ENCODE results near the gene TAOK1. TPM values are rescaled to one million over a fixed set of nuclear protein-coding genes. Genes with fewer than 3 reads are reported as not detected.

Gene TAOK1
- total RNA-seq, 1 experiment from 2014 or later, result 56.3 TPM

DNA sequence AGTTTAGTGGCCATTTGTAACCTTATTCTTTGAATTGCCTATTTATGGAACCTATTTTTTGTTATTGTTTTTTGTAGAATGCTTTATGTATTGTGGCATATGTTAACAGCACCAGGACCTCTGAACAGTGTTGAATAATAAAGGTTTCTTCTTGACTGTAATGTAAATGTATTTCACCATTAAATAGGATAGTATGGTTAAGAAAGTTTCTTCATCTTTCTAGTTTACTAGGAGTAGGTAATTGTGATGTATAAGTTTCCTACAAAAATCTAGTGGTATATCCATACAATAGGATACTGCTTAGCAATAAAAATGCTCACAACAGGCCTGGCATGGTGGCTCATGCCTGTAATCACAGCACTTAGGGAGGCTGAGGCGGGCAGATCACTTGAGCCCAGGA, 52.3 kb downstream of the TAOK1 start:
- Histone ChIP-seq H3K9me2 (ENCODE audit: insufficient read depth) (no peaks in the 10 kb centered on the region), H3K9me3 (ENCODE audit: control insufficient read depth in 1 of 2, insufficient read depth in 1 of 2, low read depth in 1 of 2, low read length in 2 of 2) (no peaks in the 10 kb centered on the region), H3K27me3 (ENCODE audit: insufficient read depth, low read length) (no peaks in the 10 kb centered on the region), H3K36me3 (ENCODE audit: control insufficient read depth in 1 of 2, insufficient read depth in 2 of 2, low read length in 2 of 2) (no peaks in the 10 kb centered on the region; a peak in 1 of 4 replicates), H2AFZ (ENCODE audit: low read depth, low read length, poor library complexity, severe bottlenecking) (no peak overlapping the region), H3K4me3 (replicated peaks in 1 of 2; ENCODE audit: low read depth in 1 of 2, low read length in 2 of 2) (no peak overlapping the region), H3K79me2 (ENCODE audit: insufficient read depth, low read length) (peaks cover 67% of the 10 kb centered on the region), H3K4me2 (ENCODE audit: low read length) (no peak overlapping the region), H3K4me1 (ENCODE audit: control insufficient read depth in 1 of 2, insufficient read depth in 2 of 2, low read length in 2 of 2) (no peaks in the 10 kb centered on the region), H4K20me1 (ENCODE audit: insufficient read depth) (no peaks in the 10 kb centered on the region; the same call in 1 of the 2 replicates), H3K9ac (ENCODE audit: low read length) (no peak overlapping the region), H3K27ac (ENCODE audit: low read depth, low read length) (no peak overlapping the region)
- ATAC-seq (no peak), DNase-seq (ENCODE audit: low read depth, low spot score) (no peak)
- POLR2A ChIA-PET, result no interaction called here
- intact Hi-C loops (cut with micrococcal nuclease), result no loop called here
- BruUV-seq (replicated peaks), result no TSS peak
- TF ChIP-seq JUND (IDR thresholded peaks at IDR 0.05), result no peak
- TF ChIP-seq, protein P1, sequence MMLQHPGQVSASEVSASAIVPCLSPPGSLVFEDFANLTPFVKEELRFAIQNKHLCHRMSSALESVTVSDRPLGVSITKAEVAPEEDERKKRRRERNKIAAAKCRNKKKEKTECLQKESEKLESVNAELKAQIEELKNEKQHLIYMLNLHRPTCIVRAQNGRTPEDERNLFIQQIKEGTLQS (IDR thresholded peaks at IDR 0.05), result no peak
- no peak for TF ChIP-seq SIN3A (IDR thresholded peaks at IDR 0.05; ENCODE audit: low read depth)
- TF ChIP-seq ZFX (IDR thresholded peaks at IDR 0.05), result no peak
- no peak for TF ChIP-seq YY1 (IDR thresholded peaks at IDR 0.05; ENCODE audit: extremely low read depth, insufficient replicate concordance, low read depth, low read length)
- TF ChIP-seq ELF1 (IDR thresholded peaks at IDR 0.05; ENCODE audit: borderline replicate concordance, low read depth), result no peak
- TF ChIP-seq SRF (IDR thresholded peaks at IDR 0.05; ENCODE audit: low read depth), result no peak
- no peak for TF ChIP-seq EZH2 (IDR thresholded peaks at IDR 0.05)
- no peak for TF ChIP-seq EGR1 (IDR thresholded peaks at IDR 0.05; ENCODE audit: low read depth)
- TF ChIP-seq EZH2phosphoT487 (IDR thresholded peaks at IDR 0.05; ENCODE audit: borderline replicate concordance), result no peak
- TF ChIP-seq, protein P2, sequence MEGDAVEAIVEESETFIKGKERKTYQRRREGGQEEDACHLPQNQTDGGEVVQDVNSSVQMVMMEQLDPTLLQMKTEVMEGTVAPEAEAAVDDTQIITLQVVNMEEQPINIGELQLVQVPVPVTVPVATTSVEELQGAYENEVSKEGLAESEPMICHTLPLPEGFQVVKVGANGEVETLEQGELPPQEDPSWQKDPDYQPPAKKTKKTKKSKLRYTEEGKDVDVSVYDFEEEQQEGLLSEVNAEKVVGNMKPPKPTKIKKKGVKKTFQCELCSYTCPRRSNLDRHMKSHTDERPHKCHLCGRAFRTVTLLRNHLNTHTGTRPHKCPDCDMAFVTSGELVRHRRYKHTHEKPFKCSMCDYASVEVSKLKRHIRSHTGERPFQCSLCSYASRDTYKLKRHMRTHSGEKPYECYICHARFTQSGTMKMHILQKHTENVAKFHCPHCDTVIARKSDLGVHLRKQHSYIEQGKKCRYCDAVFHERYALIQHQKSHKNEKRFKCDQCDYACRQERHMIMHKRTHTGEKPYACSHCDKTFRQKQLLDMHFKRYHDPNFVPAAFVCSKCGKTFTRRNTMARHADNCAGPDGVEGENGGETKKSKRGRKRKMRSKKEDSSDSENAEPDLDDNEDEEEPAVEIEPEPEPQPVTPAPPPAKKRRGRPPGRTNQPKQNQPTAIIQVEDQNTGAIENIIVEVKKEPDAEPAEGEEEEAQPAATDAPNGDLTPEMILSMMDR (IDR thresholded peaks at IDR 0.05 in 2 of 3, conservative IDR thresholded peaks at IDR 0.05 in 1 of 3; ENCODE audit: borderline replicate concordance in 1 of 3, insufficient read depth in 1 of 3, low read depth in 2 of 3, low read length in 2 of 3), result no peak
- no peak for TF ChIP-seq TCF7L2 (IDR thresholded peaks at IDR 0.05; ENCODE audit: borderline replicate concordance, extremely low read depth, insufficient read depth, insufficient read length)
- no peak for TF ChIP-seq RAD21 (IDR thresholded peaks at IDR 0.05; ENCODE audit: low read depth)
- TF ChIP-seq, protein P3, sequence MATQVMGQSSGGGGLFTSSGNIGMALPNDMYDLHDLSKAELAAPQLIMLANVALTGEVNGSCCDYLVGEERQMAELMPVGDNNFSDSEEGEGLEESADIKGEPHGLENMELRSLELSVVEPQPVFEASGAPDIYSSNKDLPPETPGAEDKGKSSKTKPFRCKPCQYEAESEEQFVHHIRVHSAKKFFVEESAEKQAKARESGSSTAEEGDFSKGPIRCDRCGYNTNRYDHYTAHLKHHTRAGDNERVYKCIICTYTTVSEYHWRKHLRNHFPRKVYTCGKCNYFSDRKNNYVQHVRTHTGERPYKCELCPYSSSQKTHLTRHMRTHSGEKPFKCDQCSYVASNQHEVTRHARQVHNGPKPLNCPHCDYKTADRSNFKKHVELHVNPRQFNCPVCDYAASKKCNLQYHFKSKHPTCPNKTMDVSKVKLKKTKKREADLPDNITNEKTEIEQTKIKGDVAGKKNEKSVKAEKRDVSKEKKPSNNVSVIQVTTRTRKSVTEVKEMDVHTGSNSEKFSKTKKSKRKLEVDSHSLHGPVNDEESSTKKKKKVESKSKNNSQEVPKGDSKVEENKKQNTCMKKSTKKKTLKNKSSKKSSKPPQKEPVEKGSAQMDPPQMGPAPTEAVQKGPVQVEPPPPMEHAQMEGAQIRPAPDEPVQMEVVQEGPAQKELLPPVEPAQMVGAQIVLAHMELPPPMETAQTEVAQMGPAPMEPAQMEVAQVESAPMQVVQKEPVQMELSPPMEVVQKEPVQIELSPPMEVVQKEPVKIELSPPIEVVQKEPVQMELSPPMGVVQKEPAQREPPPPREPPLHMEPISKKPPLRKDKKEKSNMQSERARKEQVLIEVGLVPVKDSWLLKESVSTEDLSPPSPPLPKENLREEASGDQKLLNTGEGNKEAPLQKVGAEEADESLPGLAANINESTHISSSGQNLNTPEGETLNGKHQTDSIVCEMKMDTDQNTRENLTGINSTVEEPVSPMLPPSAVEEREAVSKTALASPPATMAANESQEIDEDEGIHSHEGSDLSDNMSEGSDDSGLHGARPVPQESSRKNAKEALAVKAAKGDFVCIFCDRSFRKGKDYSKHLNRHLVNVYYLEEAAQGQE (IDR thresholded peaks at IDR 0.05; ENCODE audit: low read depth), result no peak
- TF ChIP-seq SP1 (IDR thresholded peaks at IDR 0.05; ENCODE audit: low read depth), result no peak
- no peak for TF ChIP-seq FOSL1 (IDR thresholded peaks at IDR 0.05; ENCODE audit: low read depth)
- TF ChIP-seq, protein P4, sequence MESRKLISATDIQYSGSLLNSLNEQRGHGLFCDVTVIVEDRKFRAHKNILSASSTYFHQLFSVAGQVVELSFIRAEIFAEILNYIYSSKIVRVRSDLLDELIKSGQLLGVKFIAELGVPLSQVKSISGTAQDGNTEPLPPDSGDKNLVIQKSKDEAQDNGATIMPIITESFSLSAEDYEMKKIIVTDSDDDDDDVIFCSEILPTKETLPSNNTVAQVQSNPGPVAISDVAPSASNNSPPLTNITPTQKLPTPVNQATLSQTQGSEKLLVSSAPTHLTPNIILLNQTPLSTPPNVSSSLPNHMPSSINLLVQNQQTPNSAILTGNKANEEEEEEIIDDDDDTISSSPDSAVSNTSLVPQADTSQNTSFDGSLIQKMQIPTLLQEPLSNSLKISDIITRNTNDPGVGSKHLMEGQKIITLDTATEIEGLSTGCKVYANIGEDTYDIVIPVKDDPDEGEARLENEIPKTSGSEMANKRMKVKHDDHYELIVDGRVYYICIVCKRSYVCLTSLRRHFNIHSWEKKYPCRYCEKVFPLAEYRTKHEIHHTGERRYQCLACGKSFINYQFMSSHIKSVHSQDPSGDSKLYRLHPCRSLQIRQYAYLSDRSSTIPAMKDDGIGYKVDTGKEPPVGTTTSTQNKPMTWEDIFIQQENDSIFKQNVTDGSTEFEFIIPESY (IDR thresholded peaks at IDR 0.05; ENCODE audit: extremely low read depth, insufficient replicate concordance, low read length), result no peak
- RAD21 ChIA-PET (ENCODE audit: low non-redundant PET in 1 of 2, low total read pairs in 2 of 2, uncharacterized antibody in 2 of 2, unreplicated experiment in 2 of 2), result no interaction called here
- CTCF ChIA-PET, result no interaction called here

Measured in HCT116 (cell line).